Activated naive CD8-positive, alpha-beta T cell treated with anti-CD3 and anti-CD28 coated beads for 36 hours (primary cell): ENCODE data around the gene SH2D3C. TPM values are rescaled to one million over a fixed set of nuclear protein-coding genes. Genes with fewer than 3 reads are reported as not detected.

ENCODE experiments used
- DNase-seq: peaks from one replicate; pipeline ENCODE4 v3.0.0; 2021
- H3K27ac Mint-ChIP-seq: one replicate; pipeline ENCODE4 v1.8.0; 2022; ENCODE audit warnings: mild to moderate bottlenecking, moderate library complexity, mixed read lengths
- H3K27me3 Mint-ChIP-seq: one replicate; pipeline ENCODE4 v1.8.0; 2022; ENCODE audit warnings: mild to moderate bottlenecking, mixed read lengths
- H3K36me3 Mint-ChIP-seq: one replicate; pipeline ENCODE4 v1.8.0; 2021; ENCODE audit warnings: mild to moderate bottlenecking, mixed read lengths
- H3K4me1 Mint-ChIP-seq: one replicate; pipeline ENCODE4 v1.8.0; 2021; ENCODE audit warnings: mixed read lengths
- H3K4me3 Mint-ChIP-seq: one replicate; pipeline ENCODE4 v1.8.0; 2022; ENCODE audit warnings: mild to moderate bottlenecking, moderate library complexity, mixed read lengths
- H3K9me3 Mint-ChIP-seq: one replicate; pipeline ENCODE4 v1.8.0; 2022; ENCODE audit warnings: mixed read lengths
- total RNA-seq, 2 experiments: library from RNA; stranded (reverse); gene quantifications; one replicate each; pipeline ENCODE4 v1.2.3, GENCODE V29; 2021

The SH2D3C gene
- total RNA-seq, 2 experiments from 2014 or later, result 20.4 to 21.5 TPM

DNA sequence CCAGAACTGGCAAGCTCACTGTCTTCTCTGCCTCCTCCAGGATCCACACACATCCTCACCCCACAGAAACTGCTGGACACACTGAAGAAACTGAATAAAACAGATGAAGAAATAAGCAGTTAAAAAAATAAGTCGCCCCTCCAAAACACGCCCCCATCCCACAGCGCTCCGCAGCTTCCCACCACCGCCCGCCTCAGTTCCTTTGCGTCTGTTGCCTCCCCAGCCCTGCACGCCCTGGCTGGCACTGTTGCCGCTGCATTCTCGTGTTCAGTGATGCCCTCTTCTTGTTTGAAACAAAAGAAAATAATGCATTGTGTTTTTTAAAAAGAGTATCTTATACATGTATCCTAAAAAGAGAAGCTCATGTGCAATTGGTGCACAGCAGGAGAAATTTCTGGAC lies 87.7 kb downstream of the SH2D3C start:
- Mint-ChIP-seq H3K4me3 (no peak overlapping the region), H3K27ac (no peak overlapping the region), H3K4me1 (no peaks in the 10 kb centered on the region), H3K9me3 (no peaks in the 10 kb centered on the region), H3K27me3 (no peaks in the 10 kb centered on the region), H3K36me3 (no peaks in the 10 kb centered on the region)
- no peak for DNase-seq

DNA sequence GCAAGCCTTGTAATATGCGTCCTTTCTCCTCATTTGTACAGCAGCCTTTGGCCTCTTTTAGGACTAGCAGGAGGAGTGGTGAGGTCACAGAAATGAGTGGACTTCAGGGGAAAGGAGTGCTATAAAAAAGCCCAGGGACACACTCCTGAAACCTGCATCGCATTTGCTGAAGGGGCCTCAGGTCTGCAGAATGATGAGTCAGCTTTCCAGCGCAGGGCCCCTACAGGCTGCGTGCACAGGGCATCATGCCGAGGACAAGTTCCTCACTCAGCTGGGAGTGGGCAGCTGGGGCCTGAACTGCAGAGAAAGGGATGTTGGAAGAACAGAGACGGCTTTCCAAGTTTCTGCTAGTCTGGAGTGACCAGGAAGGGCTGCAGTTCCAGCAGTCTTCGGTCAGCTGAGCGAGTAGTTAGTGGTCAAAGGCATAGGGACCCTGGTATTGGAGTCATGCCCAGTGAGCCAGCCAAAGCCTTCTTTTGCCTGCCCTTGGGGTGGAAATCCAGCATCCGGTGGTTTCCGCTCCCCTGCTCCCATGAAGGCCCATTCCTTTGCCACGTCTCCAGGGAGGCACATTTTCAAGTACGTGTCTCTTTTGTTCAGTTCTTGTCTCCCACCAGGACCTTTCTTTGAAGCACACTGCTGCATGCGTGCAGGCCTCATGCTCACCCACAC lies 89.0 kb downstream of the SH2D3C start:
- Mint-ChIP-seq H3K27me3 (no peaks in the 10 kb centered on the region), H3K4me1 (no peaks in the 10 kb centered on the region), H3K9me3 (no peaks in the 10 kb centered on the region), H3K27ac (no peak overlapping the region), H3K4me3 (no peak overlapping the region), H3K36me3 (peaks cover 3% of the 10 kb centered on the region)
- no peak for DNase-seq

Other genes starting within 250 kb of the SH2D3C start
- gene STXBP1, start 166.4 kb downstream of the SH2D3C start, total RNA-seq, result 10 to 100 TPM; 18.8 to 19.9 TPM
- not detected for gene CFAP157, start 71.7 kb downstream of the SH2D3C start, total RNA-seq
- gene PTRH1, start 63.0 kb downstream of the SH2D3C start, total RNA-seq, result 10 to 100 TPM; 19.7 to 21.2 TPM
- gene TTC16, start 62.6 kb downstream of the SH2D3C start, total RNA-seq, result 1 to 10 TPM; 1.3 to 1.4 TPM
- gene TOR2A, start 43.4 kb downstream of the SH2D3C start, total RNA-seq, result 10 to 100 TPM; 17.7 to 18.1 TPM
- 10 to 100 TPM; 85.2 to 94.2 TPM for gene CDK9, start 7.4 kb upstream of the SH2D3C start, total RNA-seq
- gene FPGS, start 24.2 kb upstream of the SH2D3C start, total RNA-seq, result 10 to 100 TPM; 86.3 to 88.0 TPM
- gene ENG, start 76.0 kb upstream of the SH2D3C start, total RNA-seq, result 10 to 100 TPM; 17.7 to 18.8 TPM
- 10 to 100 TPM in 1 of 2 experiments, 1 to 10 TPM in 1; 9.9 to 11.7 TPM for gene AK1, start 99.0 kb upstream of the SH2D3C start, total RNA-seq
- 10 to 100 TPM; 44.5 to 45.1 TPM for gene ST6GALNAC6, start 120.9 kb upstream of the SH2D3C start, total RNA-seq
- 10 to 100 TPM; 45.3 to 51.2 TPM for gene ST6GALNAC4, start 138.4 kb upstream of the SH2D3C start, total RNA-seq
- gene PIP5KL1, start 152.1 kb upstream of the SH2D3C start, total RNA-seq, result 1 to 10 TPM; 2.3 to 3.2 TPM
- gene DPM2, start 159.2 kb upstream of the SH2D3C start, total RNA-seq, result 10 to 100 TPM; 55.4 to 57.6 TPM
- gene EEIG1, start 202.3 kb upstream of the SH2D3C start, total RNA-seq, result 10 to 100 TPM; 77.2 to 83.8 TPM